Stimulated activated CD4-positive, alpha-beta T cell treated with anti-CD3 and anti-CD28 coated beads, Interleukin-4, amount 100 ng/mL, for 24 hours (primary cell): ENCODE data around the gene C20orf204.

Source experiments
- DNase-seq: peaks from one replicate; pipeline ENCODE4 v3.0.0-alpha.2; 2020

The C20orf204 gene

DNA sequence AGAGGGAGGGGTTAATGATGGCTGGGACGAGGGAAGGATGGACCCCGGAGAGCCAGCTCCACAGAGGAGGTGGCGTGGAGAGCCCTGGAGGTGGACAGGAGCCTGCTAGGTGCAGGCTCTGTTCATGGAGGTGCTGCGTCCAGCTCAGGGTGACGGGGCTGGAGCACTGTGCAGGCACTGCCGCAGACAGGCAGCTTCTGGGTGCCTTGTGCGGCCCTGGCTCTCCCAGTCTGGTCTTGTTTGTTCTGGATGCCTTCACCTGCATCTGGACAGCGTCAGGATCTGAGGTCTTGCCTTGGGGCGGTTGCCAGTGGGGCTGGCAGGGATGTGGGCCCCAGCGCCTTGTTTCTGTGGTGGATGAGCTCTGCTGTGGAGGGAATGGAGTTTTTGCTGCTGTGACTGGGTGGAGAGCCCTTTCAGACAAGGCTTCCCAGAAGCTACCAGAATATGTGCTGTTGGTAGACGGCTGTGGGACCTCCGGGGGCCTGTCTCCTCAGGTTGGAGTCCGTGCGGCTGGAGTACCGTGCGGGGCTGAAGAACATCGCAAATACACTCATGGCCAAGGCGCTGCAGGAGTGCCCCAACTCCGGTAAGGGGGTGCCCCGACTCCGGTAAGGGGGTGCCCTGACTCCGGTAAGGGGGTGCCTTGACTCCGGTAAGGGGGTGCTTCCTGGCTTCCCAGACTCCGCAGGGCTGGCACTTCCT, 7.8 kb upstream of the C20orf204 start:
- DNase-seq = no peak

DNA sequence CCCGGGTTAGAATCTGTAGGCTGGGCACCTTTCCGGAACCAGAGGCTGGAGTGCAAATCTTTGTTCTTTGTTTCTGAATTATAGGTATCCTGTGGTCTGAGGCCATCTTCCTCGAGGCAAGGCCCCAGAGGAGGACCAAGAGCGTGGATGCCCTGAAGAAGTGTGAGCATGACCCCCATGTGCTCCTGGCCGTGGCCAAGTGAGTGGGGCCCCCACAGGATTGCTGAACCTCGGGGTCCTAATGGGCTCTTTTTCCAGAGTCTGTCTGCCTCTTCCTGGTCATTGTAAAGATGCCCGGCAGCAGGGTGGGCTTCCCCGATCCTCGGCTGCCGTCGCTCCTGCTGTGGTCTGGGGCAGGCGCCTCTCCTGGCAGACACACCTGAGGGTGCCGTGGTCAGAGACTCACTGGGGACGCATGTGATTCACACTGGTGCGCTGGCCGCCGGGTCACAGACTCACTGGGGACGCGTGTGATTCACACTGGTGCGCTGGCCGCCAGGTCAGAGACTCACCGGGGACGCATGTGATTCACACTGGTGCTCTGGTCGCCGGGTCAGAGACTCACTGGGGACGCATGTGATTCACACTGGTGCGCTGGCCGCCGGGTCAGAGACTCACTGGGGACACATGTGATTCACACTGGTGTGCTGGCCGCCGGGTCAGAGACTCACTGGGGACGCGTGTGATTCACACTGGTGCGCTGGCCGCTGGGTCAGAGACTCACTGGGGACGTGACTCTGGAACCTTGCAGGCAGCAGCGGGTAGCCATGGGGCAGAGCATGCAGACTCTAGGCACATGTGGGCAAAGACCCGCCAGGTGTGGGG, 6.5 kb upstream of the C20orf204 start:
- DNase-seq = no peak

DNA sequence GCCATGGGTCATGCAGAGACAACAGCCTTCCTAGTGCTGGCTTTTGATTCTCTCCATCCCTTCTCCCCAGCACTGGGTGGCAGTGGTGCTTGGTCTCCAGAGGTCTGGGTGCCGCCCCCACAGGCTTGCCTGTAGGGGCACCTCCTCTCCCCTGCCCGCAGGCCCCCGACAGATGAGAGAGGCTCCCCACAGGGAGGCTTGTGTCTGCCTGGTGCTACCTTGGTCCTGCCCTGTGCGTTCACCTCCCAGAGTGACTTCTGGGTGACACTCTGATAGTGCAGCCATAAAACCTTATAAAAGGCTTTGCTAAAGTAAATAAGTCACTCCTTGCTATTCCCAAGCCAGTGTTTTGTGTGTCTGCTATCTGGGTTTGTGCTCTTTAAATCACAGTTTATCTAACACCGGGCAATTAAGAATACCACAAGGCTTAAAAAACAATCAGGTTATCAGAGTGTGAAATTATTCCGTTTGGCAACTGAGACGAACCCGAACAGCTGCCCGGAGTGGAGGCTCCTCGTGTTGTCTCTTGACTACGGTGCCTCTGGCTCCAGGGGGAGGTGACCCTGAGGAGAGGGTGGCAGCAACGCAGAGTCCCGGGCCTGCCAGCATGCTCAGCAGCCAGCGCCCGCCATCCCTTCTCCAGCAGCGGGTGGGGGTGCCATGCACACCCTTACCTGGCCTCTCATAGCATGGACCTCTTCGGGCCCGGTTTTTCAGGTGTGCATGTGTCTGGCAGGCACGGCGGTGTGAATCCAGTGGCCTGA, 5.4 kb upstream of the C20orf204 start:
- DNase-seq = no peak

- no peak for DNase-seq
Measured at GRCh38 chr20:64031822-64032314, 4.1 kb upstream of the C20orf204 start.

GRCh38 chr20:64032706-64033624, 3.0 kb upstream of the C20orf204 start:
- DNase-seq = no peak

DNA sequence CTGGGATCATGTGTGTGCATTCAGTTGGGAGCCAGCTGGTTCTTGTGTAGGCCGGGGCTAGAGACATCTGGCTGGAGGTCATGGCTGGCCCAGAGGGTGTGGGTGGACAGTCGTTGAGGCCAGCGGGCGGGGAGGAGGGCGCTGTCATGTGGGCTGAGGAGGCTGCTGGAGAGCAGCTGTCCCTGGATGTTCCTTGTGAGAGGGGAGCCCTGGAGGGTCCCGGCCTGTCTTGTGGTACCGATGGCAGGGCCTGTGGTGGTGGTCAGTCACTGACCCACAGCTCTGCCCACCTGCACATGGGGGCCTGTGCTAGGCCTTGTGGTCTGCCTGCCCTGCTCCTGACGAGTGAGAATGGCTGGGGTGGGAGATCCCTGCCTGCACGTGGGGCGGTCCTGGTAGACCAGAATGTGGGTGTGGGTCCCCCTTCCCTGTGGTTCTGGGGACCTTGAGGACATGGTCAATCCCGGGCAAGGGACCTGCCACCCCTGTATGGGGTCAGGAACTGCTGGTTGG, 1.9 kb upstream of the C20orf204 start:
- DNase-seq = no peak

DNA sequence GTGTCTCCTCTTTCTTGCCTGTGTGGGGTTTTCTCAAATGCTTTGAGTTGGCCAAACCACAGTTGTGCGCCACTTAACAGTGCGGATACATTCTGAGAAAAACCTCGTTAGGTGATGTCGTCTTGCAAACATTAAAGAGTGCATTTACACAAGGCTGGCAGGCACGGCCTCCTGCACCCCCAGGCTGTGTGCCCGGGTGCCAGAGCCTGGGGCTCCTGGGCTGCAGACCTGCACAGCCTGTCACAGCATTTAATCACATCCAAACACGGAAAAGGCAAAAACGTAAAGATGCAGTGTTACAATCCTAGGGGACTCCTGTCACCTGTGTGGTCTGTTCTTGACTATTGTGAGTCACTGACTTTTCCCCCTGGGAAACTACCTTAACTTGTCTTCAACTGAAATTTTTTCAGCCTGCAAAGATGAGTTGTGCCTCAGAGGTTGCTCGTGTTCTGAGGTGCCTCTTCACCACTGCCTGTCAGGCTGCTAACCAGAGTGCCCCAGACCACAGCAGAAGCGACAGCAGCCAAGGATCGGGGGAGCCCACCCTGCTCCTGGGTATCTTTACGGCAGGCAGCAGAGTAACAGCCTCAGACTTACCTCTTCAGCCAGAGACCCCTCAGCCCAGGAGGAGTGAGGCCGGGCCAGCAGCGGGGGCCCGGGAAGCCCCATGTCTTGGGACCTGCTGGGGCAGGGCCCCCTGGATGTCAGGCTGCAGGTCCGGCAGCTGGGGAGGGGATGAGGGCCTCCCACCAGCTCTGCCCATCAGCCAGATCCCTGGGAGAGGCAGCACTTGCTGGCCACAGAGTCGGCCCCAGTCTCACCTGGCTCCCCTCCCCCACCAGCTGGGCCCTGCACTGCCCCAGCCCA, 683 bp upstream of the C20orf204 start:
- DNase-seq = peak; percentile 46

DNA sequence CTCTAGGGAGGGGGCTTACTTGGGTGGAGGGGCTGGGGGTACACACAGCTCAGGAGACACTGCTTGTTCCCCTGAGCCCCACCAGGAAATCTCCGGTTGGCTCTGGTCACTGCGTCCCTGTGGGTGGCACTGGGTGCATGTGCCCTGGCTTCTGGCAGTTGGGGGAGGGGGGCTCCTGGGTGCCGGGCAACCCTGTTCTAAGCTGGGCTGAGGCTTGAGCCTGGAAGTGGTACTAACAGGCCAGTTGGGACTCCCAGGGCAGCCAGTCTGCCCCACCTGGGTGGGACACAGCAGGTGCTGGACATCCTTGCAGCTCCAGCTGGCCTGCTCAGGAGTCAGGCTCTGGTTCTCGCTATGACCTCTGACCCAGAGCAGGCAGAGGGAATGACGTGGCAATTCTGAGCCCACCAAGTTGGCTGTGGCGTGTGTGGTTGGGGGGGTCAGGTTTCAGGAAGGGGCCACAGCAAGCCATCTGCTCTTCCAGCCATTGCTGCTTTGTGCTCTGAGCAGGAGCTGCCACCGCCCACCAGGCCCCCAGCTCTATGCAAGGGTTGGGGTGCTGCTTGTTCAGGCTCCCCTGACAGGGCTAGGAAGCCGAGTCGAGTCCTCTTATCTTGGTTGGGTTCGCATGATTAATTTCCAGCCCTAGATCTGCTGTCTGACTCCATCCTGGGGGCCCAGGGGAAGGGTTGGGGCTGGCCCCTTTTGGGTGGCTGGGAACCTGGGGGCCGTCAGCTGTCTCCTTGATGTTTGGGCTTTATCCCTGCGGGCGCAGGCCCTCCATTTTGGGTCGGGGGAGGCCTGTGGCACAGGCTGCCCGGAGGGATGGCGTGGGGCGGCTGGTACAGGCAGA, 590 bp downstream of the C20orf204 start:
- DNase-seq = no peak

- no peak for DNase-seq
Measured at GRCh38 chr20:64037199-64037497, 1.2 kb downstream of the C20orf204 start.

GRCh38 chr20:64037498-64038213, 1.7 kb downstream of the C20orf204 start:
- DNase-seq = no peak

GRCh38 chr20:64038224-64038564, 2.2 kb downstream of the C20orf204 start:
- DNase-seq = no peak

DNA sequence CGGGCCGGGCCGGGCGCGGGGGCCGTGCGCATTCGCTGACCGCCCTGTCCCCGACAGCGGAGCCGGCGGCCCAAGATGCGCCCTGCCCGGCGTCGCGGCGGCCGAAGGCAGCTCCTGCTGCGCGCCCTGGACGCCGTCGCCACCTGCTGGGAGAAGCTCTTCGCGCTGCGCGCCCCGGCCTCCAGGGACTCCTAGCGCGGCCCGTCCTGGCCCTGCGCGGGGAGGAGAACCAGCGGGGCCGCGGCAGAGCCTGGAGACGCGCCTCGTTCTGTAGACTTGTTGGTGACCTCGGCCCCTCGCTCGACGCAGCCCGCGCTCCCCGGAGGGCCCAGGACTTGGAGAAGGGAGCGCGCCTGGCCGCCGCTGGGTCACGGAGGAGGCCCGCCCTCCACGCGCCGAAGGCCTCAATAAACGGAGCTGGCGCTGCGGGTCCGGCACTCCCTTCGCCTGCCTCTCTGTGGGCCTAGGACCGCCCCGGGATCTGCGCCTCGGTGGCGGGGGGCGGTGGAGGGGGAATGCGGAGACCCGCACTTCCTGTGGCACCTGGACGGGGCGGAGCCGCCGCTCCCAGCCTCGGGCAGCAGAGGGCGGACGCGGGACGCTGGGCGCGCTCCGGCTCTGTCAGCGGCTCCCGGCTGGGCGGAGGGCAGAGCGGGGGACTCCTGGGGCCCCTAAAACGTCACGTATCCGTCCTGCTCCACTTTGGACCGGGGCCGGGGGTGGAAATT, 2.7 kb downstream of the C20orf204 start:
- DNase-seq = peak; percentile 78

DNA sequence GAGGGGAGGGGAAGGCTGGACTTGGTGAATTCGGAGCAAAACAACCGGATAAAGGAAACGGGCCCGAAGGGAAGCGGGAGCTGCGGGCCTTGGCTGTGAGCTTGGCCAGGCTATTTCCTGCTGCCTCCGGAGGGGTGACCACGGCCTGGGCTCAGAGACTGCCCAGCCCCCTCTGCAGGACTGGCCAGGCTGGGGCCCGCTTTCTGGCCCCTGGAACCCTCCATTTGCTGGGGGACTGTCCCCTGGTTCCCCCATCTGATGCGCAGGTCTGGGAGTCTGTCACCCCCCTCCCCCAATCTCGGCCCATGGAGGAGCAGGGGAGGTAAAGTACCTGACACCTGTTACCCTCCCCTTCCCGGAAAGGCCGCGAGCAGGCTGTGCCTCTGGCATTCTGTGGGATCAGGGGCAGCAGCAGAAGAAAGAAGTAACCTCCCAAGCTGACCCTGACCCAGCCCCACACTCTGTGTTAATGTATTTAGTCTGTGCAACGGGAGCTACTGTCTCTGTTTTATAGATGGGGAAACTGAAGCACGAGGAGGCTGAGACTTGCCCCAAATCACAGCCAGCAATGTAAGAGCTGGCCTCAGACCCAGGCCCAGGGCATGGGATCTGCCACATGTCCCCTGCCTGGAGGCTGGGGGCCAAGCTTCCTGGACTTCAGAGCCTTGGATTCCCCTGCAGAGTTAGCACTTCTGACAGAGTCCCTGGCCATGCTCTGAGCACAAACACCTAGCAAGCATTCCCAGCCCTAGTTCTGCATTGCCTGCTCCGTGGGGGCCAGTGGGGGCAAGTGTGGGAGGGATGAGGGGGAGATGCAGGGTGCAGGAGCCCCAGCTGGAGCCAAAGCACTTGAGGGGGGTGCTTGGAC, 3.5 kb downstream of the C20orf204 start:
- DNase-seq = no peak

GRCh38 chr20:64040231-64041039, 4.5 kb downstream of the C20orf204 start:
- no peak for DNase-seq

DNA sequence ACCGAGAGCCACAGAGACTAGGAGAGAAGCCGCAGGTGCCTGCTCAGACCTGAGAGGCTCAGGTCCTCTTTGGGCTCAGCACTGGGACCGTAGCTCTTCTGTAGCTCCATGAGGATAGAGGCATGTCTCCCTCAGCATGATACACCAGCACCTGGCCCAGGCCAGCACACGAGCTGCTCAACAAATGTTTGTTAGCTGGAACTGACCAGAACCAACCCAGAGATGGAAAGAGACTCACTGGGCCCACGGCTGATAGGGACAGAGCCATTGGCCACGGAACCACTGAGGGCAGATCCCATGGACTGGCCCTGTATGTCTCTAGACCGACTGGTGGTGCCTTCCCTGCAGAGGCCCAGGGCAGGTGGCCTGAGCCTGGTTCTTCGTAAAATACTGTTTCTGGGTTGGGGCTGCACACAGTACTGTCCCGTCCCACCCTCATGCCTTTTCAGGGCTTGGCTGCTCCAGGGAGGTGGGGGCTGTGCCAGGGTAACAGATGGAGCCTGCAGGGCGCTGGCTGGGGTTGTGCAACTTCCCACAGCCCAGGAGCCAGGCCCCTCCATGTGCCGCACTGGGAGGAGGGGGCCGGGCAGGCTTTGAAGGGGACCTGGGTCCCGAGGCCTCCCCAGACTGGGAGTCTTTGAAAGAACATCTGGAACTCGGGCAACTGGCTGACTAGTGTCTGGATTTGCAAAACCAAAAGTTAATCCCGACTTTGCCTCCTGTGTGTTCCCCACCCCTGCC, 5.2 kb downstream of the C20orf204 start:
- DNase-seq = no peak

DNA sequence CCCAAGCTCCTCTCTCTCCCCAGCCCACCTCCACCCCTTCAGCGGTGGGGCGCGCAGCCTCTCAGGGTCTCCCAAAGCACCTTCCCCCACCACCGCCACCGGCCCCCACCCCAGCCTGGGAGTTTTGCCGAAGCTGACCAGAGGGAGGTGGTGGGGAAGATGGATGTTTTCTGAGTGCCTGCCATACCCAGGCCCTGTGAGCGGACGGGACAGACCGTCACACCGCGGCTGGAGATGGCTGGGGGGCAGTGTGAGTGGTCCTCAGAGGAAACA, 5.7 kb downstream of the C20orf204 start:
- no peak for DNase-seq
